ENCODE measurements around the gene ADAM10. TPM values are rescaled to one million over a fixed set of nuclear protein-coding genes. Genes with fewer than 3 reads are reported as not detected.

ADAM10 gene
- total RNA-seq, 1 experiment from 2014 or later, result 474 TPM

GRCh38 chr15:58686286-58686685, 63.2 kb downstream of the ADAM10 start:
- H3K27ac Mint-ChIP-seq (ENCODE audit: unreplicated experiment), result no peak overlapping the region
- intact Hi-C loops (cut with micrococcal nuclease; ENCODE audit: unreplicated experiment), result loop anchor here (10.0 kb wide), 1 partner anchor 49 kb away; no protein-coding TSS in a partner anchor
- no peaks in the 10 kb centered on the region for H3K27me3 Mint-ChIP-seq (ENCODE audit: unreplicated experiment)
- CTCF ChIA-PET, result no interaction called here
- no peak for TF ChIP-seq CTCF (IDR thresholded peaks at IDR 0.05; ENCODE audit: unreplicated experiment)
- no peak for DNase-seq
- H3K36me3 Mint-ChIP-seq (ENCODE audit: insufficient read depth, unreplicated experiment), result no peaks in the 10 kb centered on the region
- peaks cover 28% of the 10 kb centered on the region for H3K4me1 Mint-ChIP-seq (ENCODE audit: low read depth, unreplicated experiment)
- BruUV-seq (replicated peaks), result no TSS peak
- H3K9me3 Mint-ChIP-seq (ENCODE audit: low read depth, unreplicated experiment), result no peaks in the 10 kb centered on the region
- no peak overlapping the region for H3K4me3 Mint-ChIP-seq (ENCODE audit: low read depth, unreplicated experiment)

- CTCF ChIA-PET, result interaction anchor here (0.7 to 1.4 kb wide), 2 partner anchors 9 to 80 kb away, joined by 3 read pairs; no protein-coding TSS in a partner anchor
- no peak overlapping the region for H3K27ac Mint-ChIP-seq (ENCODE audit: unreplicated experiment)
- H3K4me3 Mint-ChIP-seq (ENCODE audit: low read depth, unreplicated experiment), result no peak overlapping the region
- intact Hi-C loops (cut with micrococcal nuclease; ENCODE audit: unreplicated experiment), result loop anchor here (10.0 kb wide), 1 partner anchor 50 kb away; no protein-coding TSS in a partner anchor
- DNase-seq, result no peak
- H3K36me3 Mint-ChIP-seq (ENCODE audit: insufficient read depth, unreplicated experiment), result peaks cover 6% of the 10 kb centered on the region
- peaks cover 28% of the 10 kb centered on the region for H3K4me1 Mint-ChIP-seq (ENCODE audit: low read depth, unreplicated experiment)
- no peak for TF ChIP-seq CTCF (IDR thresholded peaks at IDR 0.05; ENCODE audit: unreplicated experiment)
- H3K9me3 Mint-ChIP-seq (ENCODE audit: low read depth, unreplicated experiment), result no peaks in the 10 kb centered on the region
- BruUV-seq (replicated peaks), result no TSS peak
- no peaks in the 10 kb centered on the region for H3K27me3 Mint-ChIP-seq (ENCODE audit: unreplicated experiment)
Observed at GRCh38 chr15:58684751-58685150, 64.8 kb downstream of the ADAM10 start.

GRCh38 chr15:58684036-58684710, 65.3 kb downstream of the ADAM10 start:
- Mint-ChIP-seq H3K27me3 (ENCODE audit: unreplicated experiment) (no peaks in the 10 kb centered on the region), H3K27ac (ENCODE audit: unreplicated experiment) (no peak overlapping the region), H3K36me3 (ENCODE audit: insufficient read depth, unreplicated experiment) (peaks cover 6% of the 10 kb centered on the region), H3K4me1 (ENCODE audit: low read depth, unreplicated experiment) (peaks cover 28% of the 10 kb centered on the region), H3K4me3 (ENCODE audit: low read depth, unreplicated experiment) (no peak overlapping the region), H3K9me3 (ENCODE audit: low read depth, unreplicated experiment) (no peaks in the 10 kb centered on the region)
- CTCF ChIA-PET, result interaction anchor here (1.4 kb wide), 1 partner anchor 9 kb away, joined by 3 read pairs; no protein-coding TSS in a partner anchor
- no TSS peak for BruUV-seq (replicated peaks)
- DNase-seq, result no peak
- TF ChIP-seq CTCF (IDR thresholded peaks at IDR 0.05; ENCODE audit: unreplicated experiment), result no peak
- intact Hi-C loops (cut with micrococcal nuclease; ENCODE audit: unreplicated experiment), result loop anchor here (10.0 kb wide), 1 partner anchor 51 kb away; no protein-coding TSS in a partner anchor

GRCh38 chr15:58682234-58682633, 67.3 kb downstream of the ADAM10 start:
- no TSS peak for BruUV-seq (replicated peaks)
- Mint-ChIP-seq H3K4me1 (ENCODE audit: low read depth, unreplicated experiment) (peaks cover 30% of the 10 kb centered on the region), H3K36me3 (ENCODE audit: insufficient read depth, unreplicated experiment) (peaks cover 6% of the 10 kb centered on the region), H3K27me3 (ENCODE audit: unreplicated experiment) (no peaks in the 10 kb centered on the region), H3K4me3 (ENCODE audit: low read depth, unreplicated experiment) (no peak overlapping the region), H3K27ac (ENCODE audit: unreplicated experiment) (no peak overlapping the region), H3K9me3 (ENCODE audit: low read depth, unreplicated experiment) (no peaks in the 10 kb centered on the region)
- TF ChIP-seq CTCF (IDR thresholded peaks at IDR 0.05; ENCODE audit: unreplicated experiment), result no peak
- intact Hi-C loops (cut with micrococcal nuclease; ENCODE audit: unreplicated experiment), result loop anchor here (10.0 kb wide), 1 partner anchor 53 kb away; no protein-coding TSS in a partner anchor
- CTCF ChIA-PET, result no interaction called here
- DNase-seq, result no peak
